ENCODE measurements around the gene MINPP1. TPM values are rescaled to one million over a fixed set of nuclear protein-coding genes. Genes with fewer than 3 reads are reported as not detected.

MINPP1 gene
- total RNA-seq, 4 donors from 2014 or later, result 2.3 to 9.4 (median 6.9) TPM

GRCh38 chr10:87500646-87501048, 4.0 kb upstream of the MINPP1 start:
- Histone ChIP-seq H3K4me1 (peaks cover 1 to 14% (median 4%) of the 10 kb centered on the region in 3 donors), H3K4me3 (no peak overlapping the region), H3K36me3 (no peaks in the 10 kb centered on the region), H3K9me3 (no peaks in the 10 kb centered on the region), H3K27me3 (peaks cover 0 to 32% (median 0%) of the 10 kb centered on the region in 4 donors), H3K27ac (no peak overlapping the region)
- TF ChIP-seq CTCF (IDR thresholded peaks at IDR 0.05), result no peak
- no peak for TF ChIP-seq POLR2A (IDR thresholded peaks at IDR 0.05)
- intact Hi-C loops (cut with DNase I), result no loop called here
- WGBS, 2 donors, result 47 to 62% methylated on average over 3 of the region's 3 CpGs
- DNase-seq, result no peak

- Histone ChIP-seq H3K4me1 (peaks cover 4 to 31% (median 6%) of the 10 kb centered on the region in 3 donors), H3K9me3 (no peaks in the 10 kb centered on the region), H3K36me3 (no peaks in the 10 kb centered on the region), H3K27me3 (peaks cover 0 to 19% (median 0%) of the 10 kb centered on the region in 4 donors), H3K27ac (no peak overlapping the region), H3K4me3 (no peak overlapping the region)
- 92 to 93% methylated on average over 8 of the region's 8 CpGs for WGBS, 2 donors
- TF ChIP-seq POLR2A (IDR thresholded peaks at IDR 0.05), result no peak
- no peak for TF ChIP-seq CTCF (IDR thresholded peaks at IDR 0.05)
- intact Hi-C loops (cut with DNase I), result no loop called here
- DNase-seq, result no peak
Measured at GRCh38 chr10:87503401-87503800, 1.3 kb upstream of the MINPP1 start.

- TF ChIP-seq CTCF (IDR thresholded peaks at IDR 0.05) (no peak), POLR2A (IDR thresholded peaks at IDR 0.05) (no peak)
- peak overlapping the region in 3 of 4 donors; percentile 70 to 87 (median 82) for H3K4me3 ChIP-seq
- peak overlapping the region; percentile 76 to 89 (median 84) for H3K27ac ChIP-seq
- intact Hi-C loops (cut with DNase I), result no loop called here
- peaks cover 0 to 4% (median 0%) of the 10 kb centered on the region in 3 donors for H3K36me3 ChIP-seq
- peaks cover 0 to 19% (median 0%) of the 10 kb centered on the region in 4 donors for H3K27me3 ChIP-seq
- H3K9me3 ChIP-seq, result no peaks in the 10 kb centered on the region
- 56 to 64% methylated on average over 6 of the region's 6 CpGs for WGBS, 2 donors
- peaks cover 4 to 31% (median 6%) of the 10 kb centered on the region in 3 donors for H3K4me1 ChIP-seq
- no peak for DNase-seq
Measured at GRCh38 chr10:87503886-87504285, 807 bp upstream of the MINPP1 start.

GRCh38 chr10:87504307-87504639, 420 bp upstream of the MINPP1 start:
- intact Hi-C loops (cut with DNase I), result no loop called here
- TF ChIP-seq CTCF (IDR thresholded peaks at IDR 0.05) (no peak), POLR2A (IDR thresholded peaks at IDR 0.05) (no peak)
- Histone ChIP-seq H3K4me1 (peaks cover 4 to 31% (median 6%) of the 10 kb centered on the region in 3 donors), H3K27ac (peak overlapping the region; percentile 76 to 89 (median 84)), H3K27me3 (peaks cover 0 to 19% (median 0%) of the 10 kb centered on the region in 4 donors), H3K4me3 (peak overlapping the region; percentile 66 to 87 (median 76)), H3K36me3 (peaks cover 0 to 8% (median 0%) of the 10 kb centered on the region in 3 donors), H3K9me3 (no peaks in the 10 kb centered on the region)
- no peak for DNase-seq
- 9% methylated on average over 7 to 10 of the region's 10 CpGs for WGBS, 2 donors

GRCh38 chr10:87505366-87506111, 846 bp downstream of the MINPP1 start:
- H3K36me3 ChIP-seq, result peaks cover 0 to 16% (median 0%) of the 10 kb centered on the region in 3 donors
- peaks cover 0 to 18% (median 0%) of the 10 kb centered on the region in 4 donors for H3K27me3 ChIP-seq
- intact Hi-C loops (cut with DNase I), result no loop called here
- H3K27ac ChIP-seq, result peak overlapping the region; percentile 76 to 89 (median 84)
- H3K4me1 ChIP-seq, result peaks cover 4 to 39% (median 6%) of the 10 kb centered on the region in 3 donors
- 1 to 2% methylated on average over 28 to 39 of the region's 41 CpGs for WGBS, 2 donors
- TF ChIP-seq POLR2A (IDR thresholded peaks at IDR 0.05) (no peak), CTCF (IDR thresholded peaks at IDR 0.05) (peak in 5 of 6 experiments; percentile 21 to 53 (median 43))
- peak overlapping the region; percentile 66 to 87 (median 76) for H3K4me3 ChIP-seq
- DNase-seq, result no peak
- no peaks in the 10 kb centered on the region for H3K9me3 ChIP-seq
